Smooth muscle cell (in vitro differentiated cells): Measurements from ENCODE around the gene C10orf105. TPM values are rescaled to one million over a fixed set of nuclear protein-coding genes. Genes with fewer than 3 reads are reported as not detected.

Experiments used
- DNase-seq: peaks from one replicate; lab custom pipeline; 2025; ENCODE audit not compliant: unreplicated experiment; lab: John Stamatoyannopoulos, UW
- H2AFZ ChIP-seq: fragments of 200-600 bp; sonication (generic); 2 replicates; pipeline ENCODE4 v1.6.0; 2016; ENCODE audit warnings: antibody characterized with exemption, low read depth, mild to moderate bottlenecking
- H3F3A ChIP-seq: fragments of 200-600 bp; sonication (generic); 2 replicates; pipeline ENCODE4 v1.6.0; 2017; ENCODE audit warnings: antibody characterized with exemption, low read depth
- H3K27ac ChIP-seq: fragments of 200-600 bp; sonication (generic); 2 replicates; pipeline ENCODE4 v1.5.1; 2016; ENCODE audit warnings: low read depth, mild to moderate bottlenecking
- H3K27me3 ChIP-seq: fragments of 200-600 bp; sonication (generic); 2 replicates; pipeline ENCODE4 v1.6.1; 2016; ENCODE audit warnings: low read depth, mild to moderate bottlenecking
- H3K36me3 ChIP-seq: fragments of 200-600 bp; sonication (generic); 2 replicates; pipeline ENCODE4 v1.5.1; 2016; ENCODE audit warnings: low read depth
- H3K4me1 ChIP-seq: fragments of 200-600 bp; sonication (generic); 2 replicates; pipeline ENCODE4 v1.5.1; 2016; ENCODE audit warnings: low read depth
- H3K4me2 ChIP-seq: fragments of 200-600 bp; sonication (generic); 2 replicates; pipeline ENCODE4 v1.6.0; 2016; ENCODE audit warnings: mild to moderate bottlenecking
- H3K4me3 ChIP-seq: fragments of 200-600 bp; sonication (generic); 2 replicates; pipeline ENCODE4 v1.5.1; 2016; ENCODE audit warnings: mild to moderate bottlenecking
- H3K79me2 ChIP-seq: fragments of 200-600 bp; sonication (generic); 2 replicates; pipeline ENCODE4 v1.6.0; 2016; ENCODE audit warnings: low read depth, mild to moderate bottlenecking
- H3K9ac ChIP-seq: fragments of 200-600 bp; sonication (generic); 2 replicates; pipeline ENCODE4 v1.6.0; 2016; ENCODE audit warnings: low read depth
- H3K9me3 ChIP-seq: fragments of 200-600 bp; sonication (generic); replicated peaks from 2 replicates; pipeline ENCODE4 v1.5.1; 2016; ENCODE audit warnings: low read depth
- H4K20me1 ChIP-seq: fragments of 200-600 bp; sonication (generic); 2 replicates; pipeline ENCODE4 v1.6.0; 2016; ENCODE audit warnings: low read depth
- WGBS: methylation state at CpG from one replicate; pipeline ENCODE4 v1.1.7; 2016; ENCODE audit warnings: low lambda C conversion rate; 5-methylcytosine and 5-hydroxymethylcytosine counted together
- polyA plus RNA-seq: library from polyadenylated mRNA; unstranded; fragments of >200 nt; fragmentation: Nextera tagmentation; extraction: Ambion mirVana; gene quantifications from 2 replicates; pipeline ENCODE4 v1.2.1, GENCODE V29; 2016
- total RNA-seq: library from RNA; depleted of rRNA; stranded (reverse); fragments of >200 nt; gene quantifications from 2 replicates; pipeline ENCODE4 v1.2.3, GENCODE V29; 2014
- TF ChIP-seq, protein P1 (sequence below): fragments of 200-600 bp; sonication (generic); IDR thresholded peaks from 2 replicates; pipeline ENCODE4 v1.5.1; 2017; ENCODE audit warnings: borderline replicate concordance, mild to moderate bottlenecking, antibody characterized with exemption; ENCODE audit not compliant: insufficient read depth, poor library complexity, severe bottlenecking

Gene C10orf105
- total and polyA plus RNA-seq, 2 experiments from 2014 or later, result 0.09 TPM; not detected in 1

GRCh38 chr10:71744897-71745663 lies 25.5 kb upstream of the C10orf105 start:
- Histone ChIP-seq H3K4me2 (no peak overlapping the region), H3K4me1 (no peaks in the 10 kb centered on the region), H3K27ac (no peak overlapping the region), H3K79me2 (no peaks in the 10 kb centered on the region), H3K27me3 (no peaks in the 10 kb centered on the region), H3F3A (no peaks in the 10 kb centered on the region), H3K4me3 (no peak overlapping the region), H3K9ac (no peak overlapping the region), H3K36me3 (no peaks in the 10 kb centered on the region), H3K9me3 (no peaks in the 10 kb centered on the region), H2AFZ (no peak overlapping the region), H4K20me1 (no peaks in the 10 kb centered on the region)
- DNase-seq, result no peak
- TF ChIP-seq, protein P1, sequence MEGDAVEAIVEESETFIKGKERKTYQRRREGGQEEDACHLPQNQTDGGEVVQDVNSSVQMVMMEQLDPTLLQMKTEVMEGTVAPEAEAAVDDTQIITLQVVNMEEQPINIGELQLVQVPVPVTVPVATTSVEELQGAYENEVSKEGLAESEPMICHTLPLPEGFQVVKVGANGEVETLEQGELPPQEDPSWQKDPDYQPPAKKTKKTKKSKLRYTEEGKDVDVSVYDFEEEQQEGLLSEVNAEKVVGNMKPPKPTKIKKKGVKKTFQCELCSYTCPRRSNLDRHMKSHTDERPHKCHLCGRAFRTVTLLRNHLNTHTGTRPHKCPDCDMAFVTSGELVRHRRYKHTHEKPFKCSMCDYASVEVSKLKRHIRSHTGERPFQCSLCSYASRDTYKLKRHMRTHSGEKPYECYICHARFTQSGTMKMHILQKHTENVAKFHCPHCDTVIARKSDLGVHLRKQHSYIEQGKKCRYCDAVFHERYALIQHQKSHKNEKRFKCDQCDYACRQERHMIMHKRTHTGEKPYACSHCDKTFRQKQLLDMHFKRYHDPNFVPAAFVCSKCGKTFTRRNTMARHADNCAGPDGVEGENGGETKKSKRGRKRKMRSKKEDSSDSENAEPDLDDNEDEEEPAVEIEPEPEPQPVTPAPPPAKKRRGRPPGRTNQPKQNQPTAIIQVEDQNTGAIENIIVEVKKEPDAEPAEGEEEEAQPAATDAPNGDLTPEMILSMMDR, result no peak
- WGBS, result 85% methylated on average over 8 of the region's 8 CpGs

- Histone ChIP-seq H3K9me3 (no peaks in the 10 kb centered on the region), H3K4me3 (no peak overlapping the region), H3K36me3 (no peaks in the 10 kb centered on the region), H3K27me3 (no peaks in the 10 kb centered on the region), H2AFZ (no peak overlapping the region), H3F3A (no peaks in the 10 kb centered on the region), H4K20me1 (no peaks in the 10 kb centered on the region), H3K4me2 (no peak overlapping the region), H3K27ac (no peak overlapping the region), H3K9ac (no peak overlapping the region), H3K79me2 (no peaks in the 10 kb centered on the region), H3K4me1 (no peaks in the 10 kb centered on the region)
- 83% methylated on average over 1 of the region's 1 CpG for WGBS
- DNase-seq, result no peak
- TF ChIP-seq, protein P1, result no peak
These were observed 24.3 kb upstream of the C10orf105 start for GRCh38 chr10:71743866-71744265.

GRCh38 chr10:71743089-71743838 lies 23.7 kb upstream of the C10orf105 start:
- H2AFZ ChIP-seq, result no peak overlapping the region
- no peaks in the 10 kb centered on the region for H3K79me2 ChIP-seq
- no peaks in the 10 kb centered on the region for H3K36me3 ChIP-seq
- H3K9ac ChIP-seq, result no peak overlapping the region
- DNase-seq, result no peak
- no peaks in the 10 kb centered on the region for H3K4me1 ChIP-seq
- no peaks in the 10 kb centered on the region for H3F3A ChIP-seq
- no peaks in the 10 kb centered on the region for H3K9me3 ChIP-seq
- no peaks in the 10 kb centered on the region for H3K27me3 ChIP-seq
- 80% methylated on average over 4 of the region's 4 CpGs for WGBS
- H4K20me1 ChIP-seq, result no peaks in the 10 kb centered on the region
- H3K4me3 ChIP-seq, result no peak overlapping the region
- no peak overlapping the region for H3K4me2 ChIP-seq
- TF ChIP-seq, protein P1, result no peak
- H3K27ac ChIP-seq, result no peak overlapping the region
